Smooth muscle cell of the brain vasculature (primary cell): ENCODE data around the gene GALNT12.

Experiments used
- DNase-seq: peaks from one replicate; pipeline ENCODE4 v3.0.0-alpha.2; 2012; ENCODE audit warnings: low read depth, low spot score

The GALNT12 gene

DNA sequence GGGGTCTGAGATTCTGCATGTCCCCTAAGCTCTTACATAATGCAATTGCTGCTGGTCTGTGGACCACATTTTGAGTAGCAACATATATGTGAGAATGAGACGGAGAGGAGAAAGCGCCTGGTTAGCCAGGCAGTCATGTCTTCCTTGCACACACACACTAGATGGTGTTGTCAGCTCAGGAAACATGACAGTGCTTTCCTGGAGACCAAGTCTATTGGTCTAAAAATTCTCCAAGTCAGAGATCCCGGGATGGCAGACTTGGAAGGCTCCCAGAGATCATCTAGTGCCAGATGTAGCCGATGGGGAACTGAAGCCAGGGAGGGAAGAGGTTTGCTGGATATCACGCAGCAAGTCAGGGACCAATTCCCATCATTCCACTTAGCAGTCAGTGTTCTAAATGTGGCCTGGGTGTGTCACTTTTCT is 53.4 kb downstream of the GALNT12 start:
- peak; percentile 82 for DNase-seq

DNA sequence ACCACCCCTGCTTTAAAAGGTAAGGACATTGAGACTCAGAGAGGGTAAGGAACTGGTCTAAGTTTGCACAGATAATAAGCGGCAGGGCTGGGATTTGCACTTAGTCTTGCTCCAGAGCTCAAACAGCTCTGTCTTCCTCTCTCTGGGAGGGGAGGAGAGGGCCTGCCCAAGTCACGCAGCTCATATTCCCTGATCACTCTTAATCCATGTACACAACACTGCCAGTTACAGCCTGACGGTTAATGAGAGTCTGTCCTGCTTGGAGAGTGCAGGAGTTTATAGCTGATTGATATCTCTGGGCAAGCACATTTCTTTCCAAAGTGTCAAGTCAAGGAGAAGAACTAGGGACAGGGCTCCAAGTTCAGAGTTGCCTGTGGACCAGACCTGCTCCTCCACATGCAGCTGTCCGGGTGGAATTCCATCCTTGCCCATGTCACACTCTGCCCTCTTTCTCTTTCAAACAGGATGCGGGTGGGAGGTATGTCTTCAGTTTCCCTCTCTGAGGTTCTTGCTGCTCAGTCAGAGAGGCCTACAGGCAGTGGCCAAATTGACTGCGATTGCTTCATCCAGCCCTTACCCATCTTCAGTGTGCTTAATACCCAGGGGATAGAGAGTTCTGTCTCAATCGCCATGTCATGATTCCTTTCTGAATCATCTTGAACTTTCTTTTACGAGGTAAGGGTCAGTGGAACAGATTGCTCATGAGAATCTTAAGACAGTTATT is 54.5 kb downstream of the GALNT12 start:
- no peak for DNase-seq

DNA sequence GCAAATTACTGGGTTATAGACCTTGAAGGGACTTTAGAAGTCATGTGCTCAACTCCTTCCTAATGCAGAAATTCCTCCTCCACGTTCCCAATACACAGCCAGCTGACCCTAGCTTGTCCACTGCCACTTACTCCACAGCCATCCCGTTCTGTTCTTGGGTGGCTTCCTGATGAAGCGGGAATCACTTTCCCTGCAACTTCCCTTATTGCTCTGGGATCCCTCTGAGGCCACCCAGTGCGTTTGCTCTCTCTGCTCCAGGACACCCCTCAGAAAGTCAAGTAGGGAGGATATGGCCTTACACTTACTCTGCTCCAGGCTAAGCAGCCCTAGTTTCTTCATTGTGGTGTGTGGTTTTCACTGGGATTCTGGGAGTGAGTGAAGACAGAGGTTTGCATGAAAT is 55.5 kb downstream of the GALNT12 start:
- DNase-seq: no peak

DNA sequence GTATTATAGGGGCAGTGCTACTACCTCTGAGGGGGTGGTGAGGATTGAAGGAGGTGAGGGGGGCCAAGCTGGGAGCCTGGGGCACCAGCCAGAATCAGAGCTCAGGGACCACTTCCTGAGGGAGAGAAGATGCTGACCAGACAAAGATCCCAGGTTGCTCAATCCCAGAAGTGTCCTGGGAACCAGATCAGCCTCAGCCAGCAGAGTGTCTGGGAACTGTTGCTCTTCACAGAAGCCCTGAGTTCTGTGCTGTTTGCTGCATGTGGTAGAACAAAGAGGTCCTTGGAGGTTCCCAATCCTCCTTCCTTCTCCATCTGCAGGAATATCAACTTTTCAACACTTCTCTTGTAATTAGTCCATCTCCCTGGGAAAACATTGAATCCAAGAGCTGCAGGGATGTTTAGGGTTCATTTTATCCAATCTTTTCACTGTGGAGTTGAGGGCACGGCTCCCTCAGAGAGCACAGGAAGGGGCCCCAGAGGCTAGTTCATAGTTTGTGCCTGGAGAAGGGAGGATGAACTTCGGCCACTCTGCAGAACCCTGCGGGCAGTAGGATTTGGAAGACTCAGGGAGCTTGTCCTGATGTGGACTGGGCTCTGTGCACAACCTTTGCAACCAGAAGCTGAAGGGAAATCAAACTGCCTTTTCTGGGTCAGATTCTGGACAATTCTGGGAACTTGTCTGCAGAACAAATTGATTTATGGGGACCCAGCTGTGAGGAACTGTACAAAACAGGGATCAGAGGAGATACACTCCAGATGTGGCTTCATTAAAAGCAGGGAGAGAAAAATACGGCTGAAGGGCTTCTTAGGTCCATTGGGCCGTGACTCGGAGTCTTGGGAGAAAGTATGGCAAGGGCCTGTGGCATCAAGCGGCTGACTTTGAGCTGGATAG is 57.1 kb downstream of the GALNT12 start:
- no peak for DNase-seq

DNA sequence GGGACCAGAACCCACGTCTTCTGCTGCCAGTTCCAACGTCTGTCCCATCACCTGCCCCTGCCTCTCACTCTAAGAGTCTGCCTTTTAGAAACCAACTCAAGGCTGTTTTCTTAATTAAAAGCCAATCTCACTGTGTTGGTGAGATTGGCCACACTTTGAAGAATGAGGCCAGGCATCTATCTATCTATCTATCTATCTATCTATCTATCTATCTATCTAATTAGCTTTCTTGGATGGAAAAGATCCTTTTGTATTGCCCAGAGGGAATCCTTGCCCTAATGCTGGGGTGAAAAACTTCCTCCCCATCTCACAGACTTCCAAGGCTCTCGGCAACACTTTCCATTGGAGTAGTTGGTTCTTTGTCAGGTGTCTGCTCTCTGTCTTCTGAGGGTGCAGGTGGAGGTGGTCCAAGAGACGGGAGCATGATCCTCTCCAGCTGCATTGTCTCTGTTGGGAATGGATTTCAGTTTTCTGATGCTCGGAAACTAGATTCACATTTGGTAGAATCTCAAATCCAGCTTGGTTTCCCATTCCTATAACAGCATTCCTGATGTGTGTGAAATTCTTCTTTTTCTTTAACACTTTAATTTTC is 57.9 kb downstream of the GALNT12 start:
- no peak for DNase-seq

DNA sequence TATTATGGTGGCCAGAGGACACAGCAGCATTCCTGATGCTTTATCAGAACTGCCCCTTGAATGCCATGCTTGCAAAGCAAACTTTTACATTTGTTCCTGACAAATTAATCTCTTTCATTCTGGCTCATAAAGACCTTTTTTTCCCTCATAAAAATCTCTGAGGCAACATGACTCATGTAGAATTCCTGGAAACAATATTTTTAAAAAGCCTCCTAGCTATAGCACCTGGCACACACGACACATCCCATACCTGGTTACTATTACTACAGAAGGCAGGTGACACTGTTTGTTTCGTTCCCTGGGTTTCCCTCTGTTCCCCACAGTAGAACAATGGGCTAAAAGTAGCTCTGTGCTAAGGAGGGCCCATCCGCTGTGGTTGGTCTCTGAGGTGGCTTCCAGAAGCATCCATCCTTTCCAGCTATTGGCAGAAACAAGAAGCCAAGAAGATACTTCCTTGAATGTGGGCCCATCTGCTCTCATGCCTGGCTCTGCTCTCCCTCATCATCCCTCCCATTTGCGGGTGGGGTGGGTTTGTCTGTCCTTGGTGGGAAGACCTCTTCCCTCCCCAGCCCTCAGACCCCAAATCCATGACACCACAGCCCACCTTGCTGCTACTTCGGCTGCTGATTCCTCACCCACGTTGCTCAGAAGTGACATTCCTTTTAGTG is 59.1 kb downstream of the GALNT12 start:
- no peak for DNase-seq

DNA sequence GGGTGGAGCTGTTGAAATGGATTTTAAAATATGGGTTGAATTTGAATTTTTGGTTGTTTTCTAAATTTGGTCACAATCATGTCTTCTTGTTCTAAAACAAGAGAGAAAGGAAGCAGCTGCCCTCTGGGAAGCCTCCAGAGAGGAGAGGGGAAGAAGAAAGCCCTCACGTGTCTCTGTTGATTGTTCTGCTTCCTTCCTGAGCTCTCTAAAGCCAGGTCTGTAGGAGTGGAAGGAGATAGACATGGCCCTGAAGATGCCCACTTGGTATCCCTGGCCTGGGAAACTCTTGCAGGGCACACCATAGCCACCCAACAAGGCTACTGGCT is 59.6 kb downstream of the GALNT12 start:
- DNase-seq: no peak

DNA sequence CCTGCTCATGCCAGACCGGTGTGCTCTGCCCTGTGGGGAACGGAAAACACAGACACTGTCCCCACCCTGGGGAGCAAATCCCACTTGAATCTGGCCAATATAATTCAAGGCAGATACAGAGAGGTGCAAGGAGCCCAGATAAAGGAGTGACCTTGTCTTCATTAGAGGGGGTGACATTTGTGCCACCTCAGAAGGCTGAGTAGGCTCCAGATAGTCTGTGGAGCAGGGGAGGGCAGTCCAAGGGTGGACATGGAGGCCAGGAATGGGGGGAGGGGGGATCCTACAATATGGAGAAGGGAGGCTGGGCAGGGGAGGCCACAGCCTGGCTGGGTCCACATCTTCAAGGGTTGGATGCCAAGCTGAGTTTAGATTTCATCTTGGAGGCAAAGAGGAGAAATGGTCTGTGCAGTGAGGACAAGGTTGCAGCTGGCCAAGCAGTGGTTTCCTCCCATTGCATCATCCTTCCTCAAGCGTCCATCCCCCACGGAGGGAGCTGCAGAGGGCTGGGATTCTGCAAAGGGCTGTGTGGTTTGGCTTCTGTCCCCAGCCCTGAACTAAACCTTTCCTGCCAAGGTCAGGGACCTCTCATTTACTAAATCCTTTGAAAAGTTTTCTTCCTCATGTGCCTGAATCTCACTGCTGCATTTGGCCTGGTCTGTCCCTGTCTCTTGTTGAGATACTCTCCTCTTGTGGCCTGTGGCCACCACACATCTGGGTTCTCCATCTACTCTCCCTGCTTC is 60.1 kb downstream of the GALNT12 start:
- DNase-seq: peak; percentile 67

DNA sequence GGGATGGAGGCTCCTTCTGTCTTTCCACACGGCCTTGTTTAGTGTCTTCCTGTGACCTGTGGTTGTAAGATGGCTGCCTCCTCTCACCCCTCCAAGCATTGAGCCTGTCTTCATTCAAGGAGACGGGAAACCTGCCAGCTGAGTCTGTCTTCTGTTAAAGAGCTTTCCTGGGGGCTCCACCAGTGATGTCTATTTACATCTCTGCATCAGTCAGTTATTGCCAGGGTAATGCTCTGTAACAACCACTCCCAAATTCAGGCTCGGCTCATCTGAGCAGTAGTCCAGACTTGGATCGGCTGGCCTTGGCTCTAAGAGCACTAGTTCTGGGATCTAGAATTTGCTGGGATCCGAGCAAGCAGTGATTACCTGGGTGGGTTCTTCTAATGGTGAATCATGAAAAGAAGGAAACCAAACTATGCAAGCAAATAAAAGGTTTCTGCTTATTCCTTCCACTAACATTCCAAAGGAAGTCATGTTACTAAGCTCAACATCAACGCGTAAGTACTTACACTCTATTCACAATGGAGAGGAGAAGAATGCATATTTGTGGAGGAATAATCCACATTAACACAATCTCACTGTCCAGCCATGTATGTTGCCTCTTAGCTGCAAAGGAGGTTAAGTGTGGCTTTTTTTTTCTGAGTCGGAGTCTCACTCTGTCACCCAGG is 61.7 kb downstream of the GALNT12 start:
- no peak for DNase-seq

DNA sequence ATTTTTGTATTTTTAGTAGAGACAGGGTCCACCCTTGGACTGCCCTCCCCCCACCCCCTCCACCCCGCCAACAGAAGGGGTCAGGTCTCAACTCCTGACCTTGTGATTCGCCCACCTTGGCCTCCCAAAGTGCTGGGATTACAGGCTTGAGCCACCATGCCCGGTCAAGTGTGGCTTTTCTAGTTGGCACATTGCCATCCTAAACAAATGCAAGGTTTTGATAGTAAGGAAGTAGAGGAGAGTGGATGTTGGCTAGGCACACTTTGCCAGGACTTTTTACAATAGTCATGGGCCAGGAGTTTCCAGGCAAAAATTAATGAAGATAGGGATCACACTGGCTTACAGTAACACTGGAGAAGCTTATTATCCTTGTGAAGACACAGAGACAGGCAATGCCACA is 62.4 kb downstream of the GALNT12 start:
- DNase-seq: no peak

DNA sequence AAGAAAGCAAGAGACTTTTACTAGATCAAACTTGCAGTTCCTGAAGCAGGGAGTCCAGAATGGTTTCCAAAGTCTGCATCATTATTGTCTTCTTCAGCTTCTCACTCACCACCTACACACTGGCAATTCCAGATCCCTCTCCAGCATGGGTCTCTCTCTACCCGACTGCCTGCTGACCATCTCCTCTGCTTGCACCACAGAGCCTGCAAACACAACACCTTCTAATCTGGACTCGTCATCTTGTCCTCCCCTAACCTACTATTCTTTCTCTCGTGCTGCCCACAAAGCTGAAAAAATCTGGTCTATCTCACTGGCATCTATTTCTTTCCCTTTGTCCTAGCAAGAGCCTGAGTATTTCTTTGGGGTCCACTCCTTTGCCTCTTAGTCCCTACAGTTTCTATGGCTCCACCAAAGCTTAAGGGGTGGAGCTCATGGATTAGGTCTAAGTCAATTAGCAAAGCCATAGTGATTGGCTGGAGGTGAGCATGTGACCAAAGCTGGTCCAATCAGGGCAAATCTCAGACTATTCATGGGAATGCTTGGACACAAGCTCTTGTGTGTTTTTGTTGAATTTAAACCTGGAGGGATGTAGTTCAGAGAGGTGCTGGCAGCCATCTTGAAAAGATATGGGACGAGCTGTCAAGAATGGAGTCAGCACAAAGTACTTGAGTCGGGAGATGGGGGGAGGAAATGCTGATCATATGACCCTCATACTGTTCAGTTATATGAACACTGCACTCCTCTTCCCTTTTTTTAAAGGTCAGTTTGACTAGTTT is 63.5 kb downstream of the GALNT12 start:
- no peak for DNase-seq

DNA sequence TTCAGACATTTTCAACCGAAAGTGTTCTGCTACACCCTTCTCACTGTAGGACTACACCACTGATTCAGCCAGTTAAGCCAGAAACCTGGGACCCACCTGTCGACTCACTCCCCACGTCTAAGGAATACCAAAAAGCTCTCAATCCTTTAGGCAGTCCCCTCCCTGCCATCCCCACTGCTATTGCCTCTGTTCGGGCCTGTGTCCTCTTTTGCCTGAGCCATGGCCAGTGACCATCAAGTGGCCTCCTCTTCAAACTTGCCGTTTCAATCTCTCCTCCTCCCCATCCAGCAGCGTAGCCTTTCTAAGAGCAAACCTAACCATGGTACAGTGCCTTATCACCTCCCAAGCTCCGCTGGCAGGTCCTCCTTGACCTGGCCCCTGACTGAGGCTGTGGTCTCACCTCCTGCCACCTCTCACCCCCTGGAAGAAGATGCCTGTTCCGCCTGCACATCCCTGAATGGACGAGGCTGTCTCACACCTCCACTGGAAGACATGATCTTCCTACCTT is 64.1 kb downstream of the GALNT12 start:
- no peak for DNase-seq

DNA sequence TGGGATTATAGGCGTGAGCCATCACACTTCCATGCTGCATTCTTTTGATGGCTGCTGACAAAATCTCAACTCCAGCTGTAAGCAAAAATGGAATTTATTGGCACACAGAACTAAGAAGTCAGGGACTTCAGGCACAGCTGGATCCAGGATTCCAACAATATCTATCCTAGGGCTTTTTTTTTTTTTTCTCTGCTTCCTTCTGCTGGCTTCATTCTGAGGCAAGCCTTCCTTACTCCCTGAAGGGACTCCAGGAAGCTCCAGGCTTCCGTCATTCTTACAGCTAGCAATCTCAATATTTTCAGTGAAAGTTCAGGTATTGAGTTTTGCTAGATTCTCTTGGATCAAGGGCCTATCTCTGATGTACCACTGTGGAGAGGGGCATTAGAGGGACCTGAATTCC is 66.1 kb downstream of the GALNT12 start:
- DNase-seq: no peak

DNA sequence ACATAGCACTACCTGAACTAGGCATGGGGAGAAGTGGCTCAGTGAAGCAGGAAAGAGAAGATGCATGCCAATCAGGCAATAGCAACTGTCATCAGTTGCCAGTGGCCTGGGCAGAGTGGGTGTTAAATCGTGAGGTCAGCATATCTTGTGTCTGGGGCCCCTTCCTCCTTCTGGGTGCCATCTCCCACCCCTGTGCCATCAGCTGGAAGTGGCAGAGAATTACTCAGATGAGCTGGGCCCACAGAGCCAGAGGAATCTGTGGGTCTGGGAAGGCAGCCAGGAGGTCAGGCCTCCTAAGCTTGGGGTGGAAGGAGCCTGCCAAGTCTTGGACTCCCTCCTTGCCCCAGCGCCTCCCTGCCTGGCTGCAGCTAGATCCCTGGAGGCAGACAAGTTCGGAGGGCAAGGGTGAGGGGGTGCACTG is 66.5 kb downstream of the GALNT12 start:
- DNase-seq: no peak

DNA sequence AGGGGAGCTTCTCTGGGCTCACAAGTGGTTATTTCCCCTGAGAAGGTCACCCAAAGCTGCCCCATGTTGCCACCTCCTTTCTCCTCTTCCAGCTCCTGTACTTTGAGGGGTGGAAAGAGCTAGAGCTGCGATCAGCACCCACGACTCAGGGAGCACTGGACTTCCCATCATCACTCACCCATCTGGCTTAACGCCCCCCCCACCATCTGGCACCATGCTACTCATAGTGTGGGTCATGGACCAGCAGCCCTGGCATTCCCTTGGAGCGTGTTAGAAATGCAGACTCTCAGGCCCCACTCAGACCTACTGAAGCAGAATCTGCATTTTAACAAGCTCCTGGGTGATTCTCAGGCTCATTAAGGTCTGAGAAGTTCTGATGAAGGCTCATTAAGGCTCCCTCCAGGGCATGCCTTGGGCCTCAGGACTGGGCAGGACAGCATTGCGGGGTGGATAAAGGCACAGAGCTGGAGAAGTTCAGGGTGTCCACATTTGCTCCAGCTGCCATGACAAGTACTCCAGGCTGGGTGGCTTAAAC is 67.3 kb downstream of the GALNT12 start:
- DNase-seq: no peak

DNA sequence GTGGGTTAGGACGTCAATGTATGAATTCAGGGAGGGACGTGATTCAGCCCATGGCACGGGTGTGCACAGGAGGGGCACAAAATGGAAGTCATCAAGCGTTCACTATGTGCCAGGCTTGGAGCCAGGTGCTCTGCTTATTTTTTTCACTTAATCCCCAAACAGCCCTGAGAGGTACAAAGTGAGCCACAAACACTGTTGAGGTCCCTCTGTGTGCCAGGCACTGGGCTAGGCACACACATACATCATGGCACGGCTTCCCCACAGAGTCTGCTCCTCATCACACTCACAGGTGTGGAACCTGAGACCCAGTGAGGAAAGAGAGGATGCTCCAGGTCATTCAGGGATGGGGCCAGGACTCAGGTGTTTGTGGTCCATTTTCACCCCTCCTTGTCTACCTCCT is 68.1 kb downstream of the GALNT12 start:
- DNase-seq: no peak

DNA sequence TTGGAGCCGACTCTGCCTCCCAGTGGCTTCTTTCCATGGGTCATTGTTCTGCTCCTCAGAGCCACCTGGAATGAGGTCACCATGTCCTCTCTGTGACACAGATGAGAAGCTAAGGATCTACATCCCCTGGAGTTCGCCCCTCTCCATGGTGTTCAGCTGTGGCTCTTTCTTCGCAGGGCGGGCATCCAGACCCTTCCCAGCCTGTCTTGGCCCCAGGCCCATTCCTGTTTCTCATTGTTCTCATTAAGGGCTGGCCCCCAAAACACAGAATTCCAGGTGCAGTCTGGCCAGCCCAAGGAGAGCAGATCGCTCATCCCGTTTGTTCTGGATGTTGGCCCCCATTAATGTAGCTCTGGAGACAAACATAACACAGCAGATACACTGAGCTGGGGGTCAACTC is 69.8 kb downstream of the GALNT12 start:
- no peak for DNase-seq

DNA sequence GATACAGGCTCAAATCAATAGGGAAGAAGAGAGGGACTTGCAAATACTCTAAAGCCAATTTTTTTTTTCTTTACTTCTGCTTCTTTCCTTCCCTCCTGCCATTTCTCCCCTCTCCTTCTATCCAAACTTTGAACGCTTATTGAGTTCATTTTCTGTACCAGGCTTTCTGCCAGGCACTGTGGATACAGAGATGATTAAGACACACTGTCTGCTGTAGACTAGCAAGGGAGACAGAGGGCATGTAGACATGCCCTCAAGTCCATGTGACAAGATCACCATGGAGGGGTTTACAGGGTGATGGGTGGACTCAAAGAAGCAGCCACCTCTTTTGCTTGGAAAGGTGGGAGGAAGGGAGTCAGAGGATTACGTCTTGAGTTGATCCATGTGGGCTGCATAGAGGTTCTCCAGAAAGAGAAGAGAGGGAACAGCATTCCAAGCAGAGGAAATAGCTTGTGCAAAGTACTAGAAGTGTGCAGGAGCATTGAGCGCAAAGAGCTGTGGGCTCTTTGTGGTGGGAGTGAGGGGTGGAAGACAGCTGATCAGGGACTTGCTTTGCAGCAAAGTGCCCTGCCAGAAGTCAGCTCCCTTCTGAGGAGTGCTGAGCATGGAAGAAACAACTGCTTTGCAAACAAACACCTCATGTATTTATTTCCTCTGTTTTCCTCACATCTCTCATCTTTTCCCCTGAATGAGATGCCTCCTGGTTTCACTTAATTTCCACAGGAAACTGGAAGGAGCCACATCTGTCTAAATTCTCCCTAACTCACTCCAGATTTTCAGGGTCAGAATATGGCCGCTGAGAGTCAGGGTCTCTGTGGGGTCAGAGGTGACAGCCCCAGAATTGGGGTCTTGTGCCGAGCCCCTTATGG is 71.9 kb downstream of the GALNT12 start:
- DNase-seq: no peak

DNA sequence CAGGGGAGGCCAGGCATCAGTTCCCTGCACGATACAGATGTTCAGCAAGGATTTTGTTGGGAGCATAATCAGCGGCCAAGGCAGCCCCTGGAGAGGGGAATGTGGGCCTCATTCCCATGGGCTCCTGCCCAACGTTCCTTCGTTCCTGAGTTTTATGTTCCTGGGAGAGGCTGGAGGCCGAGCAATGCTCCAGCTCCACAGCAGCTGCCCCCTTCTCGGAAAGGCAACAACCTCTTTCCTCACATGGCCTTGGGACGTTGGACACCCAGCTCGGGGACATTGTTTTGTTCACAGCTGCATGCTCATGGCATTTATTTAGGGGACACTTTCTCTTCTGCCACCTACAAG is 72.5 kb downstream of the GALNT12 start:
- no peak for DNase-seq
